Measurements from ENCODE around the gene ILF3. TPM values are rescaled to one million over a fixed set of nuclear protein-coding genes. Genes with fewer than 3 reads are reported as not detected.

Gene ILF3
- 242 and 326 TPM in 2 replicates for total RNA-seq (2021)
- Bru-seq, nascent RNA, result percentile 97 among the genes with signal in this experiment
- BruChase-seq, experiment 1, labeled RNA remaining after a 2-hour chase, result percentile 95 among the genes with signal in this experiment
- percentile 98 among the genes with signal in this experiment for BruChase-seq, experiment 2, labeled RNA remaining after a 6-hour chase
- long read RNA-seq, transcript ILF3-221 (3 exons, 2,579 nt), result major isoform, 14 of 119 reads
- long read RNA-seq, transcript ILF3-202 (18 exons, 3,671 nt), result minor isoform, 6 of 119 reads
- long read RNA-seq, transcript ILF3-217 (18 exons, 2,622 nt), result minor isoform, 8 of 119 reads
- long read RNA-seq, partial matches to known transcripts, result 78 of 119 reads
- long read RNA-seq, other reads (novel, unspliced or antisense), result 13 of 119 reads

DNA sequence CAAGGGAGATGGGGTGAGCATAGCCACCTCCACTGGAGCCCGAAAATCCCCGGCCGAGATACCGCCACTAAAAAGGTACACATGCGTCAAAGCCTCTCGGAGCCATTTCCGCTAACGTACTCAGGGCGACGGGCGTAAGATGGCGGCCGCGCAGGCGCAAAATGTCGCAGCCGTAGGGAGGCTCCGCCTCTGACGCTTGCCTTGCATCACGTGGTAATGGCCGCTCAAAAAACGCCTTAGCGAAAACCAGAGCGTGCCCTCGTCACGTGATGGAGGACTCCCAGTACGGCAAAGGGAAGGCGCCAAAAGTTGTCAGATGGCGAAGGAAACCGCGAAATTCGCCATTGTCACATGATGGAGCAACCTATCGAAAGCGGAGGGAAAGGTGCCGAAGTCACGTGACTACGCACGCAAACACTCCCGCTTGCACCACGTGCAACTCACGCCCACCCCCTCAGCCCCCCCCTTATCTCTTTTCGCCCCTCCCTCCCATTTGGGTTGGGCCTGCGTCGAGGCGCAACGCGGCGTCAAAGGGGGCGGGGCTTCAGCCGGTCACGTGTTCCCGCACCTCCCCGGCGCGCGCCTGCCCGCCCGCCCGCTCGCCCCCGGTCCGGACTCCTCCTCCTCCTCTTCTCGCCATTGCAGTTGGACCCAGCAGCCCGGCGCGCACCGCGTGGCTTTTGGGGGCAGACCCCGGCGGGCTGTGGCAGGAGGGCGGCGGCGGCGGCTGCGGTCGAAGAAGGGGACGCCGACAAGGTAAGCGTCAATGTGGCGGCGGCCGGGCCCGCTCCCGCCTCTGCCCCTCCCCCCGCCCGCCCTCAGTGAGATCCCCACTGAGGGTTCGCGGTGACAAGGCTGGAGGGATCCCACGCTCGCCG, at the start of gene ILF3:
Gene ILF3 (plus strand): TSS at position 615 of the 878 bp plus-strand sequence. CDS start 16,260 bp downstream, outside the sequence.
- TF ChIP-seq, protein P1, sequence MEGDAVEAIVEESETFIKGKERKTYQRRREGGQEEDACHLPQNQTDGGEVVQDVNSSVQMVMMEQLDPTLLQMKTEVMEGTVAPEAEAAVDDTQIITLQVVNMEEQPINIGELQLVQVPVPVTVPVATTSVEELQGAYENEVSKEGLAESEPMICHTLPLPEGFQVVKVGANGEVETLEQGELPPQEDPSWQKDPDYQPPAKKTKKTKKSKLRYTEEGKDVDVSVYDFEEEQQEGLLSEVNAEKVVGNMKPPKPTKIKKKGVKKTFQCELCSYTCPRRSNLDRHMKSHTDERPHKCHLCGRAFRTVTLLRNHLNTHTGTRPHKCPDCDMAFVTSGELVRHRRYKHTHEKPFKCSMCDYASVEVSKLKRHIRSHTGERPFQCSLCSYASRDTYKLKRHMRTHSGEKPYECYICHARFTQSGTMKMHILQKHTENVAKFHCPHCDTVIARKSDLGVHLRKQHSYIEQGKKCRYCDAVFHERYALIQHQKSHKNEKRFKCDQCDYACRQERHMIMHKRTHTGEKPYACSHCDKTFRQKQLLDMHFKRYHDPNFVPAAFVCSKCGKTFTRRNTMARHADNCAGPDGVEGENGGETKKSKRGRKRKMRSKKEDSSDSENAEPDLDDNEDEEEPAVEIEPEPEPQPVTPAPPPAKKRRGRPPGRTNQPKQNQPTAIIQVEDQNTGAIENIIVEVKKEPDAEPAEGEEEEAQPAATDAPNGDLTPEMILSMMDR (conservative IDR thresholded peaks at IDR 0.05), result no peak
- no peak for TF ChIP-seq EZH2 (IDR thresholded peaks at IDR 0.05; ENCODE audit: low read depth)
- no peaks in the 10 kb centered on the region for H3K9me2 ChIP-seq (ENCODE audit: insufficient read depth)
- POLR2A ChIA-PET (ENCODE audit: unreplicated experiment), result no interaction called here
- H2AFZ ChIP-seq, result peak within 1 kb of the TSS; percentile 72
- peaks cover 24% of the 10 kb centered on the region for H3K4me1 ChIP-seq (replicated peaks; ENCODE audit: insufficient read depth)
- peaks cover 59% of the 10 kb centered on the region for H3F3A ChIP-seq (ENCODE audit: insufficient read depth, low read depth)
- H3K79me2 ChIP-seq (ENCODE audit: low read depth), result peaks cover 72% of the 10 kb centered on the region
- peak within 1 kb of the TSS; percentile 86 for H3K4me3 ChIP-seq
- DNase-seq, result peak; percentile 99 to 100
- no peaks in the 10 kb centered on the region for H3K27me3 ChIP-seq (ENCODE audit: insufficient read depth, low read depth)
- H3K27ac ChIP-seq, result peak within 1 kb of the TSS; percentile 82
- CTCF ChIA-PET, result interaction anchor here (0.6 kb wide), 1 partner anchor 309 kb away, joined by 7 read pairs; no protein-coding TSS in a partner anchor
- peak within 1 kb of the TSS; percentile 97 for H3K4me2 ChIP-seq
- H4K20me1 ChIP-seq (ENCODE audit: insufficient read depth), result peaks cover 47% of the 10 kb centered on the region
- intact Hi-C loops (cut with micrococcal nuclease; ENCODE audit: unreplicated experiment), result no loop called here
- H3K9me3 ChIP-seq (ENCODE audit: insufficient read depth, low read depth), result no peaks in the 10 kb centered on the region
- peaks cover 13% of the 10 kb centered on the region; the same call in 1 of the 2 replicates for H3K36me3 ChIP-seq (ENCODE audit: low read depth)
- no TSS peak for BruUV-seq (replicated peaks)

DNA sequence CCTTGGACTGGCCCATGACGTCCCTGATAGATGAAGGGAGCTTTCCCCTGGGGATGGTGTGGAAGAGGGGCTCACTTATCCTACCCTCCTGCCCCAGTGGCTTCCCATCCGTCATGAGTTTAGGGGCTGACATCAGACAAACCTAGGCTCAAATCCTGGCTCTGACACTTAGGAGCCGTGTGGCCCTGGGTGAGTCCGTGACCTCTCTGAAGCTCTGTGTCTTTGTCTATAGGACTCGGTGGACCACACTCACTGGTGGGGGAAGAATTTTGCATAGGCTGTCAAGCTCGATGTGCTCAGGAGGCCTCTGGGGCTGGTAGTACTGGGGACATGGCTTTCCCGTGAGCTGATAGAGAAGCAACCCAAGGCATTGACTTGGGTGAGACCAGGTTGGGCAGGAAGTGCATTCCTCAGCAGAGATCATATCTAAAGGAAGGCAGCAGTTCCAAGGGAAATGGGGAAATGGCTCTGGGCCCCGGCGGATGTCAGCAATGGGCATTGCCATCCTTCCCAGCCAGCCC, 49.6 kb upstream of the ILF3 start:
- Histone ChIP-seq H3K9me2 (ENCODE audit: insufficient read depth) (no peaks in the 10 kb centered on the region), H3K36me3 (ENCODE audit: low read depth) (no peaks in the 10 kb centered on the region), H3K27me3 (ENCODE audit: insufficient read depth, low read depth) (no peaks in the 10 kb centered on the region), H4K20me1 (ENCODE audit: insufficient read depth) (no peaks in the 10 kb centered on the region), H3F3A (ENCODE audit: insufficient read depth, low read depth) (peaks cover 34% of the 10 kb centered on the region), H3K79me2 (ENCODE audit: low read depth) (peaks cover 6% of the 10 kb centered on the region; the same call in 1 of the 2 replicates), H3K4me3 (peak overlapping the region; percentile 17; the same call in 1 of the 2 replicates), H3K27ac (peak overlapping the region; percentile 90), H3K9me3 (ENCODE audit: insufficient read depth, low read depth) (no peaks in the 10 kb centered on the region), H2AFZ (no peak overlapping the region), H3K4me1 (replicated peaks; ENCODE audit: insufficient read depth) (peaks cover 31% of the 10 kb centered on the region), H3K4me2 (peak overlapping the region; percentile 95)
- ChIA-PET POLR2A (ENCODE audit: unreplicated experiment) (no interaction called here), CTCF (no interaction called here)
- BruUV-seq (replicated peaks), result no TSS peak
- TF ChIP-seq EZH2 (IDR thresholded peaks at IDR 0.05; ENCODE audit: low read depth), result no peak
- TF ChIP-seq, protein P1 (conservative IDR thresholded peaks at IDR 0.05), result no peak
- intact Hi-C loops (cut with micrococcal nuclease; ENCODE audit: unreplicated experiment), result loop anchor here (1.0 kb wide), 1 partner anchor 13 kb away; no protein-coding TSS in a partner anchor
- peak; percentile 63 to 91 for DNase-seq

DNA sequence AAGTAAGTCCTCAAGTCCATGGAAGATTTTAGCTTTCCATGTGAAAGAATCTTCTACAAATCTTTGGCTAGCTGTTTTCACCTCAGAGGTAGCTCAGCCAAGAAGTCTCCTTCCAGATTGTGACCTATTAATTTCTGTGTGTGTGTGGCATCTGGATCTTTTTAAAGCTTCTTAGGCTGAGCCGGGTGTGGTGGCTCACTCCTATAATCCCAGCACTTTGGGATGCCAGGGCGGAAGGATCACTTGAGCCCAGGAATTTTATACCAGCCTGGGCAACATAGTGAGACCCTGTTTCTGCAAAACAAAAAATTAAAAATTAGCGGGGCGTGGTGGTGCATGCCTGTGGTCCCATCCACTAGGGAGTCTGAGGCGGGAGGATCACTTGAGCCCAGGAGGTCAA, 42.2 kb upstream of the ILF3 start:
- no peaks in the 10 kb centered on the region for H3K9me2 ChIP-seq (ENCODE audit: insufficient read depth)
- no TSS peak for BruUV-seq (replicated peaks)
- intact Hi-C loops (cut with micrococcal nuclease; ENCODE audit: unreplicated experiment), result no loop called here
- TF ChIP-seq, protein P1 (conservative IDR thresholded peaks at IDR 0.05), result no peak
- TF ChIP-seq EZH2 (IDR thresholded peaks at IDR 0.05; ENCODE audit: low read depth), result no peak
- H3K27ac ChIP-seq, result no peak overlapping the region
- no peaks in the 10 kb centered on the region for H3K36me3 ChIP-seq (ENCODE audit: low read depth)
- CTCF ChIA-PET, result no interaction called here
- H3K4me2 ChIP-seq, result no peak overlapping the region
- H3K4me1 ChIP-seq (replicated peaks; ENCODE audit: insufficient read depth), result peaks cover 8% of the 10 kb centered on the region
- no peak overlapping the region for H2AFZ ChIP-seq
- DNase-seq, result no peak
- no peaks in the 10 kb centered on the region for H3K79me2 ChIP-seq (ENCODE audit: low read depth)
- H3K27me3 ChIP-seq (ENCODE audit: insufficient read depth, low read depth), result no peaks in the 10 kb centered on the region
- H3K9me3 ChIP-seq (ENCODE audit: insufficient read depth, low read depth), result no peaks in the 10 kb centered on the region
- no peak overlapping the region for H3K4me3 ChIP-seq
- H4K20me1 ChIP-seq (ENCODE audit: insufficient read depth), result no peaks in the 10 kb centered on the region
- POLR2A ChIA-PET (ENCODE audit: unreplicated experiment), result interaction anchor here (0.6 kb wide), 1 partner anchor 287 kb away, joined by 8 read pairs; no protein-coding TSS in a partner anchor
- peaks cover 13% of the 10 kb centered on the region; the same call in 1 of the 2 replicates for H3F3A ChIP-seq (ENCODE audit: insufficient read depth, low read depth)

Data from PC-9 (cell line).